AG04450 (cell line): Measurements from ENCODE around the gene AP3D1. TPM values are rescaled to one million over a fixed set of nuclear protein-coding genes. Genes with fewer than 3 reads are reported as not detected.

Experiments used
- CTCF ChIA-PET: fragments of 300-600, 350-600 bp; formaldehyde crosslinking; extraction: SDS; loops from one replicate; lab custom pipeline; 2022; ENCODE audit warnings: antibody characterized with exemption, inconsistent platforms; lab: Charles Lee
- POLR2A ChIA-PET: fragments of 350-600 bp; formaldehyde crosslinking; extraction: SDS; loops from one replicate; lab custom pipeline; 2021; ENCODE audit warnings: antibody characterized with exemption, inconsistent platforms; lab: Yijun Ruan, JAX
- DNase-seq: peaks from one replicate; pipeline ENCODE4 v3.0.0-alpha.2; 2011; ENCODE audit warnings: low read depth, low spot score
- H3K27ac ChIP-seq: one replicate; pipeline ENCODE4 v1.5.1; 2012; ENCODE audit warnings: low read depth, low read length, control low read depth
- H3K27me3 ChIP-seq: one replicate; pipeline ENCODE4 v1.6.0; 2012; ENCODE audit warnings: low read length; ENCODE audit not compliant: control insufficient read depth, insufficient read depth
- H3K4me3 ChIP-seq: 2 replicates; pipeline ENCODE4 v1.5.1; 2011; ENCODE audit warnings: mild to moderate bottlenecking, low read depth, low read length, control low read depth
- H3K9me3 ChIP-seq: 2 replicates; pipeline ENCODE4 v1.5.1; 2012; ENCODE audit warnings: low read length; ENCODE audit not compliant: control insufficient read depth, insufficient read depth
- CTCF ChIP-seq: IDR thresholded peaks from 2 replicates; pipeline ENCODE4 v1.5.1; 2011; ENCODE audit warnings: low read depth, low read length, control low read depth, inconsistent platforms
- polyA plus RNA-seq: library from polyadenylated mRNA; depleted of rRNA; stranded (reverse); fragments of >200 nt; gene quantifications from 2 replicates; pipeline ENCODE4 v1.2.3, GENCODE V29; 2011

AP3D1 gene
- polyA plus RNA-seq, 1 experiment: 68.2 TPM

- POLR2A ChIA-PET: interaction anchor here (0.6 kb wide), 1 partner anchor 9 kb away, joined by 4 read pairs; no protein-coding TSS in a partner anchor
- H3K27ac ChIP-seq: no peak overlapping the region
- no peak overlapping the region for H3K4me3 ChIP-seq
- no peaks in the 10 kb centered on the region; the same call in 1 of the 2 replicates for H3K9me3 ChIP-seq
- no peak for TF ChIP-seq CTCF
- CTCF ChIA-PET: interaction anchor here (1.3 kb wide), 1 partner anchor 21 kb away, joined by 14 read pairs; no protein-coding TSS in a partner anchor
- no peaks in the 10 kb centered on the region for H3K27me3 ChIP-seq
- DNase-seq: no peak
Measured at GRCh38 chr19:2176337-2176994, 25.1 kb upstream of the AP3D1 start.

GRCh38 chr19:2175742-2176141 is 24.4 kb upstream of the AP3D1 start:
- H3K27ac ChIP-seq: no peak overlapping the region
- H3K9me3 ChIP-seq: no peaks in the 10 kb centered on the region; the same call in 1 of the 2 replicates
- ChIA-PET CTCF (no interaction called here), POLR2A (interaction anchor here (0.6 kb wide), 1 partner anchor 8 kb away, joined by 4 read pairs; no protein-coding TSS in a partner anchor)
- TF ChIP-seq CTCF: no peak
- no peaks in the 10 kb centered on the region for H3K27me3 ChIP-seq
- H3K4me3 ChIP-seq: no peak overlapping the region
- DNase-seq: no peak

DNA sequence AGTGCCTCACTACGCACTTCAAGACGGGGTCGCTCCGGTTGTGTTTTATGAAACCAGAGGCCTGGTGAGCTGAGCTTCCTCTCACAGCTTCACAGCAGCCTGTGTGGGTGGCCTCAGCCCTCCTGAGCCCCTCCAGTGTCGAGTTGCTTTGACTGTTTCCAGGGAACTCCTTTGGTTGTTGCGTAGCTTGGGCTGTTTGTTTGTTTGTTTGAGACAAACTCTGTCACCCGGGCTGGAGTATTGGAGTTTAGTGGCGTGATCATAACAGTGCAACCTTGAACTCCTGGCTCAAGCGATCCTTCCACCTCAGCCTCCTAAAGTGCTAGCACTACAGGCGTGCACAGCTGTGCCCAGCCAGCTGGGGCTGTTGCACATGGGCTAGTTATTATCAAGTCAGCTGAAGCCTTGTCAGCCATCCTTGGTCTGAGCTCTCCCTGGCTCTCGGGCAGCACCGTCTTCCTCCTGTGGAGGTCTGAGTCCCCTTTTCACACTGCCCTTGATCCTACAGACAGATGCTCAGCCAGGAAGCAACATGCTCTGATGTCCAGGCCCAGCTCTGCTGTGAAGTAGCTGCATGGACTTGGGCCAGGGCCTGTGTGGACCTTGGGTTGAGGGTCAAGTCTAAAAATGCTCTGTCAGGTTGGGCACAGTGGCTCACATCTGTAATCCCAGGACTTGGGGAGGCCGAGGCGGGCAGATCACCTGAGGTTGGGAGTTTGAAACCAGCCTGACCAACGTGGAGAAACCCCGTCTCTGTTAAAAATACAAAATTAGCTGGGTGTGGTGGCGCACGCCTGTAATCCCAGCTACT is 22.6 kb upstream of the AP3D1 start:
- Histone ChIP-seq H3K9me3 (no peaks in the 10 kb centered on the region; the same call in 1 of the 2 replicates), H3K27ac (no peak overlapping the region), H3K27me3 (no peaks in the 10 kb centered on the region), H3K4me3 (no peak overlapping the region)
- ChIA-PET CTCF (interaction anchor here (0.6 to 0.8 kb wide), 2 partner anchors 101 to 218 kb away, joined by 3 to 7 read pairs; no protein-coding TSS in a partner anchor), POLR2A (interaction anchor here (1.0 kb wide), 1 partner anchor 12 kb away, joined by 5 read pairs; no protein-coding TSS in a partner anchor)
- no peak for TF ChIP-seq CTCF
- DNase-seq: no peak

DNA sequence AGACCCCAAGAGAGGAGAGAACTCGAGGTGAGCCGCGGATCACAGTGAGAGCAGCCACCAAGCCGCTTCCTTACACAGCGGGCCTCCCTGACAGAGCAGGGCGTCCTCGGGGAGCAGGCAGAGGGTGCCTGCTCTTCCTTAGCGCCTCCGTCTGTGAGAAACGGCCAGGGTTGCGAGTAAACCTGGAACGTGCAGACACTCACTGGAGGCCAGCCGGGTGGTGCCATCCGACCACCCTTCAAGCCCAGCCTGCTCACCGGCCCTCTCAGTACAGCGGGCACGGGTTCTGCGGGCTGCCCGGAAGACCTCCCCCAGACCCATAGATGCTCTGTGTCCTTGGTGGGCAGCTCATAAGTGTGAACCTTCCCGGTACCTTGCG is 22.0 kb upstream of the AP3D1 start:
- ChIA-PET POLR2A (interaction anchor here (1.0 kb wide), 1 partner anchor 13 kb away, joined by 5 read pairs; no protein-coding TSS in a partner anchor), CTCF (interaction anchor here (0.8 kb wide), 1 partner anchor 101 kb away, joined by 3 read pairs; no protein-coding TSS in a partner anchor)
- H3K9me3 ChIP-seq: no peaks in the 10 kb centered on the region; the same call in 1 of the 2 replicates
- H3K27ac ChIP-seq: no peak overlapping the region
- no peaks in the 10 kb centered on the region for H3K27me3 ChIP-seq
- no peak for DNase-seq
- no peak overlapping the region for H3K4me3 ChIP-seq
- no peak for TF ChIP-seq CTCF
